ENCODE results near the gene EPHB3. TPM values are rescaled to one million over a fixed set of nuclear protein-coding genes. Genes with fewer than 3 reads are reported as not detected.

Gene EPHB3
- total and polyA plus RNA-seq, 2 donors (not counting 3 experiments of a cell fraction or from before 2014, with no cell fraction given), result 0.01 TPM; not detected in 1

- Histone ChIP-seq H2AFZ (ENCODE audit: low read depth, low read length) (no peak overlapping the region), H3K4me3 (replicated peaks in 1 of 3; ENCODE audit: insufficient read depth in 1 of 3, low read depth in 1 of 3, low read length in 3 of 3) (no peak overlapping the region), H3K27ac (ENCODE audit: insufficient read depth, low read depth, low read length) (no peak overlapping the region), H3K9ac (replicated peaks; ENCODE audit: extremely low read depth, insufficient read depth, low read length) (no peak overlapping the region), H3K9me3 (replicated peaks; ENCODE audit: control insufficient read depth, insufficient read depth, low read length) (no peaks in the 10 kb centered on the region), H3K27me3 (ENCODE audit: control insufficient read depth in 2 of 2, insufficient read depth in 2 of 2, low read length in 2 of 2) (peaks cover 0 to 5% of the 10 kb centered on the region in 2 experiments), H3K9me1 (replicated peaks; ENCODE audit: control insufficient read depth, extremely low read depth, insufficient read depth, low read length) (no peaks in the 10 kb centered on the region), H4K20me1 (replicated peaks; ENCODE audit: control insufficient read depth, extremely low read depth, insufficient read depth, low read length) (no peaks in the 10 kb centered on the region), H3K79me2 (ENCODE audit: control insufficient read depth, insufficient read depth, low read length) (no peaks in the 10 kb centered on the region), H3K4me1 (ENCODE audit: control insufficient read depth, extremely low read depth, insufficient read depth, low read length) (no peaks in the 10 kb centered on the region), H3K36me3 (ENCODE audit: control insufficient read depth in 2 of 2, extremely low read depth in 1 of 2, insufficient read depth in 2 of 2, low read length in 2 of 2) (no peaks in the 10 kb centered on the region), H3K4me2 (ENCODE audit: insufficient read depth, low read length) (no peak overlapping the region)
- TF ChIP-seq POLR2AphosphoS5 (IDR thresholded peaks at IDR 0.05; ENCODE audit: insufficient read depth, low read depth, low read length) (no peak), MAX (IDR thresholded peaks at IDR 0.05; ENCODE audit: insufficient read depth, insufficient read length) (no peak), POLR2A (IDR thresholded peaks at IDR 0.05; ENCODE audit: low read depth, low read length) (no peak), JUN (IDR thresholded peaks at IDR 0.05; ENCODE audit: borderline replicate concordance, insufficient read depth, insufficient read length, low read depth) (no peak), FOS (IDR thresholded peaks at IDR 0.05; ENCODE audit: borderline replicate concordance, insufficient read depth, low read length) (no peak), GATA2 (IDR thresholded peaks at IDR 0.05; ENCODE audit: insufficient read depth, insufficient read length, low read depth, low read length) (no peak), MYC (IDR thresholded peaks at IDR 0.05; ENCODE audit: low read depth, low read length) (no peak), EZH2 (IDR thresholded peaks at IDR 0.05; ENCODE audit: borderline replicate concordance, low read depth, low read length, severe bottlenecking) (no peak), CTCF (IDR thresholded peaks at IDR 0.05; ENCODE audit: extremely low read depth in 1 of 2, insufficient read depth in 1 of 2, low read depth in 1 of 2, low read length in 2 of 2) (no peak)
- FAIRE-seq (no peak), DNase-seq (ENCODE audit: low read depth, low spot score) (no peak)
- CTCF ChIA-PET, result interaction anchor here (1.4 kb wide), 1 partner anchor 32 kb away, joined by 4 read pairs; the partner anchor contains the start of gene EPHB3
- POLR2A ChIA-PET, result no interaction called here
- dilution Hi-C loops (cut with MboI; ENCODE audit: extremely low pct_ligation_motif_present, low sequenced_read_pairs) (no loop called here), intact Hi-C loops (cut with micrococcal nuclease) (no loop called here)
- BruUV-seq (replicated peaks), result no TSS peak
Measured at GRCh38 chr3:184593928-184594303, 32.3 kb downstream of the EPHB3 start.

Data from endothelial cell of umbilical vein (primary cell).